Neuron (in vitro differentiated cells): ENCODE results near the gene BPNT1.
"Not testable (repeated sequence)": the region's sequence is repeated elsewhere in the genome, so short reads cannot be mapped to it uniquely, and the experiment has no call there.

Experiments
- H2AFZ ChIP-seq: one replicate; pipeline ENCODE4 v1.6.1; 2013; ENCODE audit warnings: low read depth, mild to moderate bottlenecking, inconsistent platforms, low read length, moderate library complexity
- H3K27me3 ChIP-seq: one replicate; pipeline ENCODE4 v1.6.1; 2013; ENCODE audit warnings: low read length; ENCODE audit not compliant: insufficient read depth
- H3K36me3 ChIP-seq: one replicate; pipeline ENCODE4 v1.6.1; 2013; ENCODE audit warnings: low read length; ENCODE audit not compliant: insufficient read depth
- H3K4me1 ChIP-seq: one replicate; pipeline ENCODE4 v1.6.1; 2013; ENCODE audit warnings: low read length; ENCODE audit not compliant: insufficient read depth
- H3K4me3 ChIP-seq: 2 replicates; pipeline ENCODE4 v1.5.1; 2013; ENCODE audit warnings: mild to moderate bottlenecking, low read length, moderate library complexity
- H3K9me3 ChIP-seq: one replicate; pipeline ENCODE4 v1.6.1; 2013; ENCODE audit warnings: low read length

Gene BPNT1

GRCh38 chr1:220056374-220056773 lies 33.2 kb downstream of the BPNT1 start:
- H3K4me1 ChIP-seq: no peaks in the 10 kb centered on the region
- H2AFZ ChIP-seq: no peak overlapping the region
- peaks cover 13% of the 10 kb centered on the region for H3K36me3 ChIP-seq
- no peak overlapping the region for H3K4me3 ChIP-seq
- H3K9me3 ChIP-seq: no peaks in the 10 kb centered on the region
- no peaks in the 10 kb centered on the region for H3K27me3 ChIP-seq

- Histone ChIP-seq H3K36me3 (peaks cover 2% of the 10 kb centered on the region), H3K9me3 (no peaks in the 10 kb centered on the region), H3K4me1 (peaks cover 8% of the 10 kb centered on the region), H2AFZ (peak within 1 kb of the TSS; percentile 73), H3K27me3 (no peaks in the 10 kb centered on the region), H3K4me3 (peak within 1 kb of the TSS; percentile 84)
Observed at GRCh38 chr1:220046052-220046930, 43.3 kb downstream of the BPNT1 start, which contains the start of gene EPRS1. Gene EPRS1 (minus strand): TSS chr1:220046505. CDS start chr1:220046388, 117 bp downstream.

- Histone ChIP-seq H3K36me3 (peaks cover 2% of the 10 kb centered on the region), H3K4me3 (peak overlapping the region; percentile 84), H3K9me3 (no peaks in the 10 kb centered on the region), H2AFZ (peak overlapping the region; percentile 73), H3K27me3 (no peaks in the 10 kb centered on the region), H3K4me1 (peaks cover 8% of the 10 kb centered on the region)
Observed at GRCh38 chr1:220045356-220046051, 44.1 kb downstream of the BPNT1 start.

GRCh38 chr1:220044678-220045355 lies 44.8 kb downstream of the BPNT1 start:
- H3K9me3 ChIP-seq: no peaks in the 10 kb centered on the region
- H3K4me3 ChIP-seq: peak overlapping the region; percentile 84
- no peaks in the 10 kb centered on the region for H3K27me3 ChIP-seq
- H2AFZ ChIP-seq: no peak overlapping the region
- peaks cover 7% of the 10 kb centered on the region for H3K36me3 ChIP-seq
- H3K4me1 ChIP-seq: peaks cover 8% of the 10 kb centered on the region

GRCh38 chr1:220043646-220044045 lies 45.9 kb downstream of the BPNT1 start:
- H3K27me3 ChIP-seq: no peaks in the 10 kb centered on the region
- no peaks in the 10 kb centered on the region for H3K9me3 ChIP-seq
- peaks cover 8% of the 10 kb centered on the region for H3K4me1 ChIP-seq
- H3K36me3 ChIP-seq: peaks cover 16% of the 10 kb centered on the region
- no peak overlapping the region for H2AFZ ChIP-seq
- no peak overlapping the region for H3K4me3 ChIP-seq

GRCh38 chr1:220040028-220040596 lies 49.5 kb downstream of the BPNT1 start:
- peaks cover 4% of the 10 kb centered on the region for H3K4me1 ChIP-seq
- no peaks in the 10 kb centered on the region for H3K9me3 ChIP-seq
- no peak overlapping the region for H3K4me3 ChIP-seq

GRCh38 chr1:220038640-220039039 lies 50.9 kb downstream of the BPNT1 start:
- H3K4me1 ChIP-seq: peaks cover 1% of the 10 kb centered on the region
- no peaks in the 10 kb centered on the region for H3K9me3 ChIP-seq
- H2AFZ ChIP-seq: no peak overlapping the region
- H3K4me3 ChIP-seq: no peak overlapping the region
- peaks cover 29% of the 10 kb centered on the region for H3K36me3 ChIP-seq
- H3K27me3 ChIP-seq: no peaks in the 10 kb centered on the region

More at GRCh38 chr1:220040028-220040596, 49.5 kb downstream of the BPNT1 start:
- Histone ChIP-seq H2AFZ (no peak overlapping the region), H3K36me3 (peaks cover 21% of the 10 kb centered on the region), H3K27me3 (no peaks in the 10 kb centered on the region)

GRCh38 chr1:220037810-220038209 lies 51.8 kb downstream of the BPNT1 start:
- H3K9me3 ChIP-seq, H3K27me3 ChIP-seq, H2AFZ ChIP-seq, H3K4me1 ChIP-seq, H3K4me3 ChIP-seq: not testable (repeated sequence)
- peaks cover 34% of the 10 kb centered on the region for H3K36me3 ChIP-seq

GRCh38 chr1:220032911-220033310 lies 56.7 kb downstream of the BPNT1 start:
- H3K4me3 ChIP-seq: no peak overlapping the region
- H3K36me3 ChIP-seq: peaks cover 56% of the 10 kb centered on the region
- H3K27me3 ChIP-seq: no peaks in the 10 kb centered on the region
- no peaks in the 10 kb centered on the region for H3K9me3 ChIP-seq
- no peaks in the 10 kb centered on the region for H3K4me1 ChIP-seq
- H2AFZ ChIP-seq: no peak overlapping the region

- no peak overlapping the region for H3K4me3 ChIP-seq
- H2AFZ ChIP-seq: no peak overlapping the region
- no peaks in the 10 kb centered on the region for H3K27me3 ChIP-seq
- H3K9me3 ChIP-seq: no peaks in the 10 kb centered on the region
- H3K36me3 ChIP-seq: peaks cover 52% of the 10 kb centered on the region
- no peaks in the 10 kb centered on the region for H3K4me1 ChIP-seq
Observed at GRCh38 chr1:220031287-220031686, 58.3 kb downstream of the BPNT1 start.

- no peaks in the 10 kb centered on the region for H3K4me1 ChIP-seq
- no peak overlapping the region for H3K4me3 ChIP-seq
- H3K36me3 ChIP-seq: peaks cover 59% of the 10 kb centered on the region
- H3K27me3 ChIP-seq: no peaks in the 10 kb centered on the region
- no peak overlapping the region for H2AFZ ChIP-seq
- H3K9me3 ChIP-seq: no peaks in the 10 kb centered on the region
Observed at GRCh38 chr1:220028346-220028895, 61.2 kb downstream of the BPNT1 start.

- H3K36me3 ChIP-seq: peaks cover 59% of the 10 kb centered on the region
- H3K4me3 ChIP-seq: no peak overlapping the region
- no peaks in the 10 kb centered on the region for H3K4me1 ChIP-seq
Observed at GRCh38 chr1:220019071-220019470, 70.5 kb downstream of the BPNT1 start.

More at GRCh38 chr1:220019071-220019470, 70.5 kb downstream of the BPNT1 start:
- Histone ChIP-seq H3K27me3 (no peaks in the 10 kb centered on the region), H2AFZ (no peak overlapping the region), H3K9me3 (no peaks in the 10 kb centered on the region)
